ENCODE measurements around the gene MTX3.

Gene MTX3

GRCh38 chr5:79936002-79936645, 54.9 kb downstream of the MTX3 start:
- in situ Hi-C loops (cut with HindIII; ENCODE audit: low sequenced_read_pairs) = no loop called here

GRCh38 chr5:79934681-79935080, 56.4 kb downstream of the MTX3 start:
- in situ Hi-C loops (cut with HindIII; ENCODE audit: low sequenced_read_pairs) = no loop called here

GRCh38 chr5:79932510-79933504, 58.3 kb downstream of the MTX3 start:
- in situ Hi-C loops (cut with HindIII; ENCODE audit: low sequenced_read_pairs) = no loop called here

GRCh38 chr5:79931866-79932265, 59.2 kb downstream of the MTX3 start:
- in situ Hi-C loops (cut with HindIII; ENCODE audit: low sequenced_read_pairs) = no loop called here

GRCh38 chr5:79931409-79931808, 59.7 kb downstream of the MTX3 start:
- in situ Hi-C loops (cut with HindIII; ENCODE audit: low sequenced_read_pairs) = no loop called here

GRCh38 chr5:79929095-79929494, 62.0 kb downstream of the MTX3 start:
- in situ Hi-C loops (cut with HindIII; ENCODE audit: low sequenced_read_pairs) = no loop called here

Measured in DLD1 (cell line).